SK-N-SH (cell line): ENCODE measurements around the gene NRTN.

Source experiments
- CHD2 ChIP-seq: fragments of 150-350 bp; IDR thresholded peaks from 2 replicates; pipeline ENCODE4 v1.6.1; 2018; ENCODE audit warnings: low read length; ENCODE audit not compliant: partially characterized antibody
- EZH2phosphoT487 ChIP-seq: fragments of 200-600 bp; sonication (generic); IDR thresholded peaks from 2 replicates; pipeline ENCODE4 v1.6.1; 2017; ENCODE audit warnings: low read depth, mixed run types, mild to moderate bottlenecking, antibody characterized with exemption, moderate library complexity, borderline replicate concordance
- FOXM1 ChIP-seq: IDR thresholded peaks from 2 replicates; pipeline ENCODE4 v1.4.0; 2012; ENCODE audit warnings: low read depth, mild to moderate bottlenecking
- JUND ChIP-seq: IDR thresholded peaks from 2 replicates; pipeline ENCODE4 v1.4.0; 2012
- POLR2AphosphoS5 ChIP-seq: IDR thresholded peaks from 2 replicates; pipeline ENCODE4 v1.6.1; 2012; ENCODE audit warnings: low read depth, low read length
- TAF1 ChIP-seq: IDR thresholded peaks from 2 replicates; pipeline ENCODE4 v1.6.1; 2012; ENCODE audit warnings: low read depth, mild to moderate bottlenecking, low read length, moderate library complexity, borderline replicate concordance
- TEAD4 ChIP-seq: IDR thresholded peaks from 2 replicates; pipeline ENCODE4 v1.4.0; 2012; ENCODE audit warnings: mild to moderate bottlenecking, borderline replicate concordance; ENCODE audit not compliant: insufficient read depth
- TF ChIP-seq, protein P1 (sequence below): fragments of 200-600 bp; sonication (generic); IDR thresholded peaks from 2 replicates; pipeline ENCODE4 v1.6.1; 2017; ENCODE audit warnings: antibody characterized with exemption, mild to moderate bottlenecking, moderate library complexity
- TF ChIP-seq, protein P2 (sequence below): fragments of 150-350 bp; IDR thresholded peaks from 2 replicates; pipeline ENCODE4 v1.6.1; 2017; ENCODE audit warnings: antibody characterized with exemption, low read length, low read depth, borderline replicate concordance
- TF ChIP-seq, protein P3 (sequence below): IDR thresholded peaks from 2 replicates; pipeline ENCODE4 v1.4.0; 2012; ENCODE audit warnings: low read depth
- TF ChIP-seq, protein P4 (sequence below): IDR thresholded peaks from 2 replicates; pipeline ENCODE4 v1.6.1; 2012; ENCODE audit warnings: mild to moderate bottlenecking, low read depth, low read length, moderate library complexity

DNA sequence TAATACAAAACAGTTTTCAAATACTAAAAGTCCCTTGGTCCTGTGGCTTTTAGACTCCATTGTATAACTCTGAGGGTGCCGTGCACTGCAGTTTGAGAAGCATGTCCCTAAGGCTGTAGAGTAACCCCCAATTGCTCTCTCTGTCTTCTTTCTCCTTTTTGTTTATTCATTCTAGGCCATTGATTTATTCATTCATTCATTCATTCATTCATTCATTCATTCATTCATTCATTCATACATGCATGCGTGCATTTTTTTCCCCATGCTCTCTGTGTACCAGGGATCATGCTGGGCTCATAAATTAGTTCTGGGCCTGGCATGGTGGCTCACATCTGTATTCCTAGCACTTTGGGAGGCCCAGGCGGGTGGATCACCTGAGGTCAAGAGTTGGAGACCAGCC lies 39.6 kb upstream of the NRTN start:
- TF ChIP-seq TAF1: no peak
- TF ChIP-seq, protein P1, sequence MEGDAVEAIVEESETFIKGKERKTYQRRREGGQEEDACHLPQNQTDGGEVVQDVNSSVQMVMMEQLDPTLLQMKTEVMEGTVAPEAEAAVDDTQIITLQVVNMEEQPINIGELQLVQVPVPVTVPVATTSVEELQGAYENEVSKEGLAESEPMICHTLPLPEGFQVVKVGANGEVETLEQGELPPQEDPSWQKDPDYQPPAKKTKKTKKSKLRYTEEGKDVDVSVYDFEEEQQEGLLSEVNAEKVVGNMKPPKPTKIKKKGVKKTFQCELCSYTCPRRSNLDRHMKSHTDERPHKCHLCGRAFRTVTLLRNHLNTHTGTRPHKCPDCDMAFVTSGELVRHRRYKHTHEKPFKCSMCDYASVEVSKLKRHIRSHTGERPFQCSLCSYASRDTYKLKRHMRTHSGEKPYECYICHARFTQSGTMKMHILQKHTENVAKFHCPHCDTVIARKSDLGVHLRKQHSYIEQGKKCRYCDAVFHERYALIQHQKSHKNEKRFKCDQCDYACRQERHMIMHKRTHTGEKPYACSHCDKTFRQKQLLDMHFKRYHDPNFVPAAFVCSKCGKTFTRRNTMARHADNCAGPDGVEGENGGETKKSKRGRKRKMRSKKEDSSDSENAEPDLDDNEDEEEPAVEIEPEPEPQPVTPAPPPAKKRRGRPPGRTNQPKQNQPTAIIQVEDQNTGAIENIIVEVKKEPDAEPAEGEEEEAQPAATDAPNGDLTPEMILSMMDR: no peak
- TF ChIP-seq, protein P2, sequence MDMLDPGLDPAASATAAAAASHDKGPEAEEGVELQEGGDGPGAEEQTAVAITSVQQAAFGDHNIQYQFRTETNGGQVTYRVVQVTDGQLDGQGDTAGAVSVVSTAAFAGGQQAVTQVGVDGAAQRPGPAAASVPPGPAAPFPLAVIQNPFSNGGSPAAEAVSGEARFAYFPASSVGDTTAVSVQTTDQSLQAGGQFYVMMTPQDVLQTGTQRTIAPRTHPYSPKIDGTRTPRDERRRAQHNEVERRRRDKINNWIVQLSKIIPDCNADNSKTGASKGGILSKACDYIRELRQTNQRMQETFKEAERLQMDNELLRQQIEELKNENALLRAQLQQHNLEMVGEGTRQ: no peak
- no peak for TF ChIP-seq JUND
- no peak for TF ChIP-seq POLR2AphosphoS5
- no peak for TF ChIP-seq CHD2
- no peak for TF ChIP-seq EZH2phosphoT487
- no peak for TF ChIP-seq FOXM1
- TF ChIP-seq, protein P3, sequence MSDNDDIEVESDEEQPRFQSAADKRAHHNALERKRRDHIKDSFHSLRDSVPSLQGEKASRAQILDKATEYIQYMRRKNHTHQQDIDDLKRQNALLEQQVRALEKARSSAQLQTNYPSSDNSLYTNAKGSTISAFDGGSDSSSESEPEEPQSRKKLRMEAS: no peak
- TF ChIP-seq, protein P4, sequence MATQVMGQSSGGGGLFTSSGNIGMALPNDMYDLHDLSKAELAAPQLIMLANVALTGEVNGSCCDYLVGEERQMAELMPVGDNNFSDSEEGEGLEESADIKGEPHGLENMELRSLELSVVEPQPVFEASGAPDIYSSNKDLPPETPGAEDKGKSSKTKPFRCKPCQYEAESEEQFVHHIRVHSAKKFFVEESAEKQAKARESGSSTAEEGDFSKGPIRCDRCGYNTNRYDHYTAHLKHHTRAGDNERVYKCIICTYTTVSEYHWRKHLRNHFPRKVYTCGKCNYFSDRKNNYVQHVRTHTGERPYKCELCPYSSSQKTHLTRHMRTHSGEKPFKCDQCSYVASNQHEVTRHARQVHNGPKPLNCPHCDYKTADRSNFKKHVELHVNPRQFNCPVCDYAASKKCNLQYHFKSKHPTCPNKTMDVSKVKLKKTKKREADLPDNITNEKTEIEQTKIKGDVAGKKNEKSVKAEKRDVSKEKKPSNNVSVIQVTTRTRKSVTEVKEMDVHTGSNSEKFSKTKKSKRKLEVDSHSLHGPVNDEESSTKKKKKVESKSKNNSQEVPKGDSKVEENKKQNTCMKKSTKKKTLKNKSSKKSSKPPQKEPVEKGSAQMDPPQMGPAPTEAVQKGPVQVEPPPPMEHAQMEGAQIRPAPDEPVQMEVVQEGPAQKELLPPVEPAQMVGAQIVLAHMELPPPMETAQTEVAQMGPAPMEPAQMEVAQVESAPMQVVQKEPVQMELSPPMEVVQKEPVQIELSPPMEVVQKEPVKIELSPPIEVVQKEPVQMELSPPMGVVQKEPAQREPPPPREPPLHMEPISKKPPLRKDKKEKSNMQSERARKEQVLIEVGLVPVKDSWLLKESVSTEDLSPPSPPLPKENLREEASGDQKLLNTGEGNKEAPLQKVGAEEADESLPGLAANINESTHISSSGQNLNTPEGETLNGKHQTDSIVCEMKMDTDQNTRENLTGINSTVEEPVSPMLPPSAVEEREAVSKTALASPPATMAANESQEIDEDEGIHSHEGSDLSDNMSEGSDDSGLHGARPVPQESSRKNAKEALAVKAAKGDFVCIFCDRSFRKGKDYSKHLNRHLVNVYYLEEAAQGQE: no peak
- TF ChIP-seq TEAD4: no peak
